ENCODE data around the gene GMPS. TPM values are rescaled to one million over a fixed set of nuclear protein-coding genes. Genes with fewer than 3 reads are reported as not detected.

GMPS gene
- polyA plus RNA-seq, 1 of the 3 experiments (the other 2 are of a cell fraction), result 13.4 TPM

DNA sequence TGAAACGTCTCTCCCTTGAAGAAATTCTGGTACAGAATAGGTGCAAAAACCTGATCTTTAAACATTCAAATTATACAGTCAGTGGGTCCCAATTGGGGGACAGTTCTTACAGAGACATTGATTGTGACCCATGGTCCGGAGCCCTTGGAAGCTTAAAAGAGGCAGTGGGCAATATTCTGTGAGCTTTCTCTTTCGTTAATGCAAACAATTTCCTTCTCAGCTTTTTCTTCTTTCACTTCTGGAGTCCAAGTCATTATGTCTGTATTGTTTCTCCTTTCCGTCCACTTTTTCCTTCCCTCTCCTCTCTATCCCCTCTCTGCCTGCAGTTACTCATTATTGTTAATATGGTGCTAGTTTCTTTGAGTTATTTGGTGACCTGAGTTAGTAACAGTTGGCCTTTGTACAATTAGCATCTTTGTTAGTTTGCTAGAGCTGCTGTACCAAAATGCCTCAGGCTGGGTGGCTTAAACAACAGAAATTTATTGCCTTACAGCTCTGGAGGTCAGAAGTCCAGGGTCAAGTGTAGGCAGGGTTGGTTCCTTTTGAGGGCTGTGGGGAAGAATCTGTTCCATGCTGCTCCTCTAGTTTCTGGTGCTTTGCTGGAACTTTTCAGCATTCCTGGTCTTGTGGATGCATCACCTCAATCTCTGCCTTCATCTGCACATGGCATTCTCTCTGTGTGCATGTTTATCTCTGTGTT lies 102.6 kb downstream of the GMPS start:
- no peaks in the 10 kb centered on the region for H3K4me1 ChIP-seq (ENCODE audit: control insufficient read depth in 1 of 2, insufficient read depth in 2 of 2, low read depth in 1 of 2, low read length in 1 of 2)
- no peaks in the 10 kb centered on the region for H3K9me2 ChIP-seq
- ChIA-PET POLR2A (no interaction called here), CTCF (interaction anchor here (0.5 to 1.7 kb wide), 2 partner anchors 13 to 650 kb away, joined by 3 read pairs; no protein-coding TSS in a partner anchor)
- no peak overlapping the region for H3K27ac ChIP-seq (ENCODE audit: low read depth in 2 of 2, low read length in 1 of 2)
- no peaks in the 10 kb centered on the region for H3F3A ChIP-seq (replicated peaks; ENCODE audit: insufficient read depth)
- 80% methylated on average over 4 of the region's 4 CpGs for WGBS (ENCODE audit: low lambda C conversion rate)
- no peak overlapping the region for H3K4me3 ChIP-seq (ENCODE audit: low read depth in 2 of 2, low read length in 1 of 2)
- H2AFZ ChIP-seq (ENCODE audit: low read depth), result no peak overlapping the region
- H3K79me2 ChIP-seq (ENCODE audit: insufficient read depth), result no peaks in the 10 kb centered on the region
- no peak for DNase-seq
- no peaks in the 10 kb centered on the region for H3K36me3 ChIP-seq (replicated peaks in 1 of 2; ENCODE audit: control insufficient read depth in 1 of 2, insufficient read depth in 2 of 2, low read length in 1 of 2)
- no peak overlapping the region for H3K9ac ChIP-seq
- no peak overlapping the region for H3K4me2 ChIP-seq
- H3K9me3 ChIP-seq, result no peaks in the 10 kb centered on the region
- no peaks in the 10 kb centered on the region for H3K27me3 ChIP-seq (ENCODE audit: insufficient read depth)
- TF ChIP-seq GATA2 (CRISPR knock-in tag; IDR thresholded peaks at IDR 0.05) (no peak), RAD21 (IDR thresholded peaks at IDR 0.05; ENCODE audit: low read length) (no peak), NRF1 (IDR thresholded peaks at IDR 0.05; ENCODE audit: low read depth, low read length) (no peak), NFIC (IDR thresholded peaks at IDR 0.05; ENCODE audit: borderline replicate concordance) (no peak), ELF1 (IDR thresholded peaks at IDR 0.05) (no peak), MXI1 (IDR thresholded peaks at IDR 0.05; ENCODE audit: low read depth, low read length) (no peak), TCF12 (IDR thresholded peaks at IDR 0.05) (no peak), GABPA (IDR thresholded peaks at IDR 0.05; ENCODE audit: low read depth) (no peak), SMC3 (IDR thresholded peaks at IDR 0.05; ENCODE audit: low read depth, low read length) (no peak), TEAD4 (IDR thresholded peaks at IDR 0.05; ENCODE audit: borderline replicate concordance, insufficient read depth) (no peak), JUND (IDR thresholded peaks at IDR 0.05) (no peak), EZH2phosphoT487 (IDR thresholded peaks at IDR 0.05; ENCODE audit: borderline replicate concordance, low read depth) (no peak), MEF2A (IDR thresholded peaks at IDR 0.05; ENCODE audit: borderline replicate concordance, low read depth) (no peak), POLR2AphosphoS5 (IDR thresholded peaks at IDR 0.05; ENCODE audit: low read depth, low read length) (no peak)
- TF ChIP-seq, protein P1, sequence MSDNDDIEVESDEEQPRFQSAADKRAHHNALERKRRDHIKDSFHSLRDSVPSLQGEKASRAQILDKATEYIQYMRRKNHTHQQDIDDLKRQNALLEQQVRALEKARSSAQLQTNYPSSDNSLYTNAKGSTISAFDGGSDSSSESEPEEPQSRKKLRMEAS (IDR thresholded peaks at IDR 0.05; ENCODE audit: low read depth), result no peak
- TF ChIP-seq, protein P2, sequence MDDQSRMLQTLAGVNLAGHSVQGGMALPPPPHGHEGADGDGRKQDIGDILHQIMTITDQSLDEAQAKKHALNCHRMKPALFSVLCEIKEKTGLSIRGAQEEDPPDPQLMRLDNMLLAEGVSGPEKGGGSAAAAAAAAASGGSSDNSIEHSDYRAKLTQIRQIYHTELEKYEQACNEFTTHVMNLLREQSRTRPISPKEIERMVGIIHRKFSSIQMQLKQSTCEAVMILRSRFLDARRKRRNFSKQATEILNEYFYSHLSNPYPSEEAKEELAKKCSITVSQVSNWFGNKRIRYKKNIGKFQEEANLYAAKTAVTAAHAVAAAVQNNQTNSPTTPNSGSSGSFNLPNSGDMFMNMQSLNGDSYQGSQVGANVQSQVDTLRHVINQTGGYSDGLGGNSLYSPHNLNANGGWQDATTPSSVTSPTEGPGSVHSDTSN (IDR thresholded peaks at IDR 0.05), result no peak
- TF ChIP-seq, protein P3, sequence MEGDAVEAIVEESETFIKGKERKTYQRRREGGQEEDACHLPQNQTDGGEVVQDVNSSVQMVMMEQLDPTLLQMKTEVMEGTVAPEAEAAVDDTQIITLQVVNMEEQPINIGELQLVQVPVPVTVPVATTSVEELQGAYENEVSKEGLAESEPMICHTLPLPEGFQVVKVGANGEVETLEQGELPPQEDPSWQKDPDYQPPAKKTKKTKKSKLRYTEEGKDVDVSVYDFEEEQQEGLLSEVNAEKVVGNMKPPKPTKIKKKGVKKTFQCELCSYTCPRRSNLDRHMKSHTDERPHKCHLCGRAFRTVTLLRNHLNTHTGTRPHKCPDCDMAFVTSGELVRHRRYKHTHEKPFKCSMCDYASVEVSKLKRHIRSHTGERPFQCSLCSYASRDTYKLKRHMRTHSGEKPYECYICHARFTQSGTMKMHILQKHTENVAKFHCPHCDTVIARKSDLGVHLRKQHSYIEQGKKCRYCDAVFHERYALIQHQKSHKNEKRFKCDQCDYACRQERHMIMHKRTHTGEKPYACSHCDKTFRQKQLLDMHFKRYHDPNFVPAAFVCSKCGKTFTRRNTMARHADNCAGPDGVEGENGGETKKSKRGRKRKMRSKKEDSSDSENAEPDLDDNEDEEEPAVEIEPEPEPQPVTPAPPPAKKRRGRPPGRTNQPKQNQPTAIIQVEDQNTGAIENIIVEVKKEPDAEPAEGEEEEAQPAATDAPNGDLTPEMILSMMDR (IDR thresholded peaks at IDR 0.05), result no peak
- TF ChIP-seq, protein P4, sequence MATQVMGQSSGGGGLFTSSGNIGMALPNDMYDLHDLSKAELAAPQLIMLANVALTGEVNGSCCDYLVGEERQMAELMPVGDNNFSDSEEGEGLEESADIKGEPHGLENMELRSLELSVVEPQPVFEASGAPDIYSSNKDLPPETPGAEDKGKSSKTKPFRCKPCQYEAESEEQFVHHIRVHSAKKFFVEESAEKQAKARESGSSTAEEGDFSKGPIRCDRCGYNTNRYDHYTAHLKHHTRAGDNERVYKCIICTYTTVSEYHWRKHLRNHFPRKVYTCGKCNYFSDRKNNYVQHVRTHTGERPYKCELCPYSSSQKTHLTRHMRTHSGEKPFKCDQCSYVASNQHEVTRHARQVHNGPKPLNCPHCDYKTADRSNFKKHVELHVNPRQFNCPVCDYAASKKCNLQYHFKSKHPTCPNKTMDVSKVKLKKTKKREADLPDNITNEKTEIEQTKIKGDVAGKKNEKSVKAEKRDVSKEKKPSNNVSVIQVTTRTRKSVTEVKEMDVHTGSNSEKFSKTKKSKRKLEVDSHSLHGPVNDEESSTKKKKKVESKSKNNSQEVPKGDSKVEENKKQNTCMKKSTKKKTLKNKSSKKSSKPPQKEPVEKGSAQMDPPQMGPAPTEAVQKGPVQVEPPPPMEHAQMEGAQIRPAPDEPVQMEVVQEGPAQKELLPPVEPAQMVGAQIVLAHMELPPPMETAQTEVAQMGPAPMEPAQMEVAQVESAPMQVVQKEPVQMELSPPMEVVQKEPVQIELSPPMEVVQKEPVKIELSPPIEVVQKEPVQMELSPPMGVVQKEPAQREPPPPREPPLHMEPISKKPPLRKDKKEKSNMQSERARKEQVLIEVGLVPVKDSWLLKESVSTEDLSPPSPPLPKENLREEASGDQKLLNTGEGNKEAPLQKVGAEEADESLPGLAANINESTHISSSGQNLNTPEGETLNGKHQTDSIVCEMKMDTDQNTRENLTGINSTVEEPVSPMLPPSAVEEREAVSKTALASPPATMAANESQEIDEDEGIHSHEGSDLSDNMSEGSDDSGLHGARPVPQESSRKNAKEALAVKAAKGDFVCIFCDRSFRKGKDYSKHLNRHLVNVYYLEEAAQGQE (IDR thresholded peaks at IDR 0.05; ENCODE audit: low read depth, low read length), result no peak
- TF ChIP-seq, protein P5, sequence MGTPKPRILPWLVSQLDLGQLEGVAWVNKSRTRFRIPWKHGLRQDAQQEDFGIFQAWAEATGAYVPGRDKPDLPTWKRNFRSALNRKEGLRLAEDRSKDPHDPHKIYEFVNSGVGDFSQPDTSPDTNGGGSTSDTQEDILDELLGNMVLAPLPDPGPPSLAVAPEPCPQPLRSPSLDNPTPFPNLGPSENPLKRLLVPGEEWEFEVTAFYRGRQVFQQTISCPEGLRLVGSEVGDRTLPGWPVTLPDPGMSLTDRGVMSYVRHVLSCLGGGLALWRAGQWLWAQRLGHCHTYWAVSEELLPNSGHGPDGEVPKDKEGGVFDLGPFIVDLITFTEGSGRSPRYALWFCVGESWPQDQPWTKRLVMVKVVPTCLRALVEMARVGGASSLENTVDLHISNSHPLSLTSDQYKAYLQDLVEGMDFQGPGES (IDR thresholded peaks at IDR 0.05; ENCODE audit: low read depth, low read length), result no peak
- no peaks in the 10 kb centered on the region for H4K20me1 ChIP-seq (ENCODE audit: insufficient read depth)

Data from SK-N-SH (cell line).